ENCODE measurements around the gene ETDC. TPM values are rescaled to one million over a fixed set of nuclear protein-coding genes. Genes with fewer than 3 reads are reported as not detected.

ETDC gene
- total RNA-seq, 1 experiment from 2014 or later = not detected

GRCh38 chrX:135346975-135347374, 37.7 kb downstream of the ETDC start:
- Histone ChIP-seq H3K79me1 (ENCODE audit: insufficient read depth, low read depth, low read length, poor library complexity, severe bottlenecking) (no peaks in the 10 kb centered on the region), H3K79me2 (ENCODE audit: insufficient read depth, low read length) (no peaks in the 10 kb centered on the region), H2BK20ac (ENCODE audit: low read depth, low read length, poor library complexity, severe bottlenecking) (no peak overlapping the region), H3K56ac (ENCODE audit: insufficient read length, low read depth, low read length) (no peak overlapping the region), H3K4me1 (ENCODE audit: insufficient read depth, low read length) (no peaks in the 10 kb centered on the region), H2BK5ac (ENCODE audit: insufficient read length, low read length) (no peak overlapping the region), H3T11ph (ENCODE audit: low read length) (no peak overlapping the region), H4K91ac (ENCODE audit: insufficient read length, low read depth, low read length) (no peak overlapping the region), H3K27me3 (ENCODE audit: insufficient read depth, low read length) (no peaks in the 10 kb centered on the region), H4K8ac (replicated peaks; ENCODE audit: insufficient read length, low read depth, low read length) (no peak overlapping the region), H3K14ac (ENCODE audit: insufficient read depth, low read length) (no peak overlapping the region), H3K4ac (ENCODE audit: low read depth, low read length) (no peak overlapping the region), H3K18ac (ENCODE audit: insufficient read length, low read depth, low read length) (no peak overlapping the region), H3K9me3 (ENCODE audit: control insufficient read depth, low read depth, low read length) (peaks cover 31% of the 10 kb centered on the region), H2BK120ac (ENCODE audit: low read depth, low read length, poor library complexity, severe bottlenecking) (no peak overlapping the region), H2BK12ac (ENCODE audit: insufficient read length, low read depth, low read length) (no peak overlapping the region), H4K5ac (ENCODE audit: insufficient read length, low read depth, low read length) (no peak overlapping the region), H3K9ac (ENCODE audit: extremely low read depth, insufficient read length, low read length) (no peak overlapping the region), H2AFZ (ENCODE audit: low read length) (no peak overlapping the region), H3K23me2 (ENCODE audit: insufficient read length, low read depth, low read length, poor library complexity, severe bottlenecking) (peaks cover 4% of the 10 kb centered on the region), H2BK15ac (ENCODE audit: low read depth, low read length) (no peak overlapping the region), H3K23ac (ENCODE audit: insufficient read length, low read depth, low read length) (no peak overlapping the region), H3K4me2 (ENCODE audit: insufficient read depth, insufficient read length, low read length) (no peak overlapping the region), H3K27ac (ENCODE audit: insufficient read length, low read depth, low read length) (no peak overlapping the region), H2AK5ac (ENCODE audit: insufficient read length, low read length) (no peak overlapping the region), H4K20me1 (ENCODE audit: control insufficient read depth, insufficient read depth, insufficient read length) (no peaks in the 10 kb centered on the region)
- Mint-ChIP-seq H3K9me3 (peaks cover 71 to 81% of the 10 kb centered on the region in 2 experiments), H3K36me3 (ENCODE audit: insufficient read depth in 1 of 3, low read depth in 3 of 3) (peaks cover 9 to 32% (median 28%) of the 10 kb centered on the region in 3 experiments; a peak in 6 of 7 replicates), H3K27me3 (ENCODE audit: low read depth) (no peaks in the 10 kb centered on the region; the same call in 1 of the 2 replicates), H3K27ac (no peak overlapping the region), H3K4me1 (peaks cover 5 to 15% of the 10 kb centered on the region in 2 experiments), H3K4me3 (no peak overlapping the region)
- DNase-seq = no peak
- no peak for TF ChIP-seq CTCF (conservative IDR thresholded peaks at IDR 0.05)
- WGBS (ENCODE audit: extremely low coverage, insufficient read length, low lambda C conversion rate) = no CpG with 5 or more reads among the region's 6 CpGs

All from H9 (cell line).